ENCODE results near the gene MOV10L1. TPM values are rescaled to one million over a fixed set of nuclear protein-coding genes. Genes with fewer than 3 reads are reported as not detected.
A peak's percentile ranks its signal among the peaks of the same experiment; 100 is the strongest.

Gene MOV10L1
- total and polyA plus RNA-seq, 9 of the 15 experiments (the other 6 are each of a cell fraction or from before 2014, with no cell fraction given), result 0.06 to 0.43 (median 0.15) TPM

- H3K9ac ChIP-seq (ENCODE audit: insufficient read depth in 1 of 2, low read depth in 2 of 2, low read length in 2 of 2), result no peak overlapping the region
- FAIRE-seq (no peak), ATAC-seq (no peak), DNase-seq (ENCODE audit: extremely low read depth in 1 of 4, low spot score in 3 of 4) (peak in 3 of 4 experiments; percentile 37 to 45 (median 42))
- ChIA-PET CTCF (ENCODE audit: low intra/inter-chr PET ratio) (interaction anchor here (0.5 kb wide), 1 partner anchor 62 kb away, joined by 3 read pairs; no protein-coding TSS in a partner anchor), POLR2A (no interaction called here)
- no peaks in the 10 kb centered on the region for H3K36me3 ChIP-seq (ENCODE audit: control insufficient read depth, insufficient read depth, low read length)
- BruUV-seq (replicated peaks), result no TSS peak
- H3K4me3 ChIP-seq, result no peak overlapping the region
- no peaks in the 10 kb centered on the region for H4K20me1 ChIP-seq (replicated peaks; ENCODE audit: control insufficient read depth, insufficient read depth, low read length)
- in situ Hi-C loops (cut with MboI), result no loop called here
- H3K27ac ChIP-seq (ENCODE audit: extremely low read depth, low read depth, low read length), result no peak overlapping the region
- no peaks in the 10 kb centered on the region for H3K79me2 ChIP-seq (ENCODE audit: control insufficient read depth, insufficient read depth, low read length)
- no peaks in the 10 kb centered on the region for H3K9me1 ChIP-seq (ENCODE audit: control insufficient read depth, insufficient read depth, low read length)
- intact Hi-C loops (cut with micrococcal nuclease), result no loop called here
- no peak overlapping the region for H2AFZ ChIP-seq (ENCODE audit: low read depth, low read length)
- TF ChIP-seq NR2C1 (IDR thresholded peaks at IDR 0.05), result peak; percentile 81
- TF ChIP-seq NR2C1 (tag; IDR thresholded peaks at IDR 0.05), result peak; percentile 74
- peak; percentile 34; the same call in 1 of the 2 replicates for TF ChIP-seq POLR2G (IDR thresholded peaks at IDR 0.05; ENCODE audit: low read depth, low read length)
- TF ChIP-seq BRF1 (IDR thresholded peaks at IDR 0.05; ENCODE audit: borderline replicate concordance, extremely low read depth, insufficient read length), result no peak
- TF ChIP-seq HDAC3 (IDR thresholded peaks at IDR 0.05; ENCODE audit: borderline replicate concordance, partially characterized antibody), result no peak
- no peak for TF ChIP-seq ZFPM2 (CRISPR knock-in tag; IDR thresholded peaks at IDR 0.05)
- no peak for TF ChIP-seq ZFP1 (CRISPR knock-in tag; IDR thresholded peaks at IDR 0.05)
- TF ChIP-seq NR2C2 (CRISPR knock-in tag; IDR thresholded peaks at IDR 0.05), result peak; percentile 64; the same call in 1 of the 2 replicates
- TF ChIP-seq NR2C2 (tag; IDR thresholded peaks at IDR 0.05), result peak; percentile 31; the same call in 1 of the 2 replicates
- TF ChIP-seq FOS (IDR thresholded peaks at IDR 0.05; ENCODE audit: extremely low read depth, insufficient read length), result no peak
- no peak for TF ChIP-seq GABPB1 (CRISPR knock-in tag; IDR thresholded peaks at IDR 0.05)
- no peak for TF ChIP-seq ZEB2 (IDR thresholded peaks at IDR 0.05)
- no peaks in the 10 kb centered on the region for H3K27me3 ChIP-seq (ENCODE audit: control insufficient read depth in 2 of 2, insufficient read depth in 2 of 2, low read length in 2 of 2)
- H3K4me1 ChIP-seq (replicated peaks in 1 of 2; ENCODE audit: control insufficient read depth in 2 of 2, insufficient read depth in 2 of 2, low read length in 2 of 2), result peaks cover 0 to 59% of the 10 kb centered on the region in 2 experiments; a peak in 2 of 5 replicates
- 78% methylated on average over 20 of the region's 64 CpGs for WGBS (ENCODE audit: insufficient coverage, low coverage, missing lambda C conversion rate)
- no peaks in the 10 kb centered on the region for H3K9me3 ChIP-seq (replicated peaks; ENCODE audit: control insufficient read depth, insufficient read depth, low read depth, low read length)
- no peak overlapping the region for H3K4me2 ChIP-seq (ENCODE audit: insufficient read depth, low read length)
These were observed 89.4 kb downstream of the MOV10L1 start for GRCh38 chr22:50178871-50179869.

Measured in K562 (cell line).